SK-N-SH (cell line): ENCODE results near the gene FHL5. TPM values are rescaled to one million over a fixed set of nuclear protein-coding genes. Genes with fewer than 3 reads are reported as not detected.

ENCODE experiments used
- CTCF ChIA-PET: fragments of 300-600, 350-600 bp; formaldehyde crosslinking; extraction: SDS; loops from one replicate; lab custom pipeline; 2021; lab: Yijun Ruan, JAX
- POLR2A ChIA-PET: fragments of 350-600 bp; sonication (Branson Sonifier 250); formaldehyde crosslinking; extraction: SDS; loops from one replicate; lab custom pipeline; 2020; ENCODE audit warnings: antibody characterized with exemption, inconsistent platforms; lab: Yijun Ruan, JAX
- DNase-seq: peaks from one replicate; pipeline ENCODE4 v3.0.0; 2012
- H2AFZ ChIP-seq: fragments of 200-600 bp; sonication (generic); 2 replicates; pipeline ENCODE4 v1.8.1; 2016; ENCODE audit warnings: antibody characterized with exemption, mild to moderate bottlenecking, low read depth
- H3F3A ChIP-seq: fragments of 200-600 bp; sonication (generic); replicated peaks from 2 replicates; pipeline ENCODE3; 2016; ENCODE audit warnings: antibody characterized with exemption, mild to moderate bottlenecking; ENCODE audit not compliant: insufficient read depth
- H3K27ac ChIP-seq, 2 experiments: fragments of 200-500 bp in 1 of 2; fragments of 200-600 bp in 1 of 2; sonication (Bioruptor generic) in 1 of 2; sonication (generic), shearing (Covaris generic) in 1 of 2; 2 replicates each; pipeline versions ENCODE4 v1.5.1 to v1.6.1; 2014 to 2016; ENCODE audit warnings: low read depth in 2 of 2, inconsistent platforms in 1 of 2, low read length in 1 of 2, mild to moderate bottlenecking in 1 of 2, mixed read lengths in 1 of 2
- H3K27me3 ChIP-seq: fragments of 200-600 bp; sonication (generic), shearing (Covaris generic); 2 replicates; pipeline ENCODE4 v1.6.1; 2016; ENCODE audit warnings: mixed run types; ENCODE audit not compliant: insufficient read depth
- H3K36me3 ChIP-seq, 2 experiments: fragments of 200-500 bp in 1 of 2; fragments of 200-600 bp in 1 of 2; sonication (Bioruptor generic) in 1 of 2; sonication (generic) in 1 of 2; replicated peaks in 1 of 2; 2 replicates each; pipeline versions ENCODE3 to v1.5.1; 2014 to 2016; ENCODE audit warnings: low read length in 1 of 2, mild to moderate bottlenecking in 1 of 2; ENCODE audit not compliant: insufficient read depth in 2 of 2, control insufficient read depth in 1 of 2
- H3K4me1 ChIP-seq, 2 experiments: fragments of 200-500 bp in 1 of 2; fragments of 200-600 bp in 1 of 2; sonication (Bioruptor generic) in 1 of 2; sonication (generic), shearing (Covaris generic) in 1 of 2; 2 replicates each; pipeline versions ENCODE4 v1.5.1 to v1.6.1; 2014 to 2016; ENCODE audit warnings: low read depth in 1 of 2, low read length in 1 of 2, mixed run types in 1 of 2; ENCODE audit not compliant: insufficient read depth in 2 of 2, control insufficient read depth in 1 of 2
- H3K4me2 ChIP-seq: fragments of 200-600 bp; sonication (generic), shearing (Covaris generic); 2 replicates; pipeline ENCODE4 v1.6.1; 2017; ENCODE audit warnings: mixed run types
- H3K4me3 ChIP-seq, 2 experiments: fragments of 200-500 bp in 1 of 2; fragments of 200-600 bp in 1 of 2; sonication (Bioruptor generic) in 1 of 2; sonication (generic), shearing (Covaris generic) in 1 of 2; 2 replicates each; pipeline versions ENCODE4 v1.5.1 to v1.8.1; 2014 to 2016; ENCODE audit warnings: low read depth in 2 of 2, inconsistent platforms in 1 of 2, low read length in 1 of 2, mild to moderate bottlenecking in 1 of 2, mixed read lengths in 1 of 2, moderate library complexity in 1 of 2
- H3K79me2 ChIP-seq: fragments of 200-600 bp; sonication (generic); 2 replicates; pipeline ENCODE4 v1.8.1; 2017; ENCODE audit warnings: mild to moderate bottlenecking; ENCODE audit not compliant: insufficient read depth
- H3K9ac ChIP-seq: fragments of 200-600 bp; sonication (generic); 2 replicates; pipeline ENCODE4 v1.6.1; 2017; ENCODE audit warnings: mixed run types
- H3K9me2 ChIP-seq: fragments of 200-600 bp; sonication (generic); 2 replicates; pipeline ENCODE4 v1.6.1; 2017; ENCODE audit warnings: mixed run types
- H3K9me3 ChIP-seq: fragments of 200-600 bp; sonication (generic); 2 replicates; pipeline ENCODE4 v1.6.1; 2017; ENCODE audit warnings: mixed run types, mild to moderate bottlenecking, moderate library complexity
- H4K20me1 ChIP-seq: fragments of 200-600 bp; sonication (generic); 2 replicates; pipeline ENCODE4 v1.6.1; 2017; ENCODE audit warnings: mild to moderate bottlenecking, mixed run types; ENCODE audit not compliant: insufficient read depth
- CHD2 ChIP-seq: fragments of 150-350 bp; IDR thresholded peaks from 2 replicates; pipeline ENCODE4 v1.6.1; 2018; ENCODE audit warnings: low read length; ENCODE audit not compliant: partially characterized antibody
- CTCF ChIP-seq: fragments of 200-600 bp; sonication (generic); IDR thresholded peaks from 2 replicates; pipeline ENCODE4 v1.6.1; 2017; ENCODE audit warnings: antibody characterized with exemption, mild to moderate bottlenecking, moderate library complexity
- ELF1 ChIP-seq: IDR thresholded peaks from 2 replicates; pipeline ENCODE4 v1.4.0; 2012
- FOXJ3 ChIP-seq: sonication (generic); formaldehyde crosslinking; IDR thresholded peaks from 2 replicates; pipeline ENCODE4 v1.5.1; 2020; ENCODE audit warnings: mild to moderate bottlenecking, missing genetic modification reagents
- GATA2 ChIP-seq: sonication (generic); formaldehyde crosslinking; IDR thresholded peaks from 2 replicates; pipeline ENCODE4 v1.5.0; 2020; ENCODE audit warnings: mild to moderate bottlenecking, missing genetic modification reagents
- NFIC ChIP-seq: IDR thresholded peaks from 2 replicates; pipeline ENCODE4 v1.4.0; 2012; ENCODE audit warnings: borderline replicate concordance
- PBX3 ChIP-seq: IDR thresholded peaks from 2 replicates; pipeline ENCODE4; 2012
- RCOR1 ChIP-seq: fragments of 150-350 bp; IDR thresholded peaks from 2 replicates; pipeline ENCODE4 v1.6.1; 2017; ENCODE audit warnings: antibody characterized with exemption, low read length
- RXRA ChIP-seq: IDR thresholded peaks from 2 replicates; pipeline ENCODE4 v1.4.0; 2012; ENCODE audit warnings: low read depth, mild to moderate bottlenecking, borderline replicate concordance
- TCF12 ChIP-seq: IDR thresholded peaks from 2 replicates; pipeline ENCODE4 v1.4.0; 2012
- ZBTB33 ChIP-seq: IDR thresholded peaks from 2 replicates; pipeline ENCODE4 v1.4.0; 2012; ENCODE audit warnings: low read depth, borderline replicate concordance
- polyA plus RNA-seq, 3 experiments: library from polyadenylated mRNA; depleted of rRNA; stranded (reverse); fragments of >200 nt; gene quantifications; 2 replicates each; pipeline ENCODE4 v1.2.3, GENCODE V29; 2012

FHL5 gene
- polyA plus RNA-seq, 1 of the 3 experiments (the other 2 are of a cell fraction), result not detected

DNA sequence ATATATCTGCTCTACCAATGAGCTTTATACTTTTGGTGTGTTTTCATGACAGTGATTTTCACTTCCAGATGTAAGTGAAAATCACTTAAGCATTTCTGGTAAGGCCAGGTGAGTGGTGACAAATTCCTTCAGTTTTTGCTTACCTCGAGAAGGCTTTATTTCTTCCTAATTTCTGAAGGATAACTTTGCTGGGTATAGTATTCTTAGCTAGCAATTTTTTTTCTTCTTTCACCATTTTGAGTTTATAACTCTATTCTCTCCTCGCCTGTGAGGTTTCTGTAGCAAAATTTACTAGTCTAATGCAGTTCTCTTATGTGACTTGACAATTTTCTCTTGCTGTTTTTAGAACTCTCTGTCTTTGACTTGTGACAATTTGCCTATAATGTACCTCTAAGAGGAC lies 7.1 kb downstream of the FHL5 start (continued):
- no peak for TF ChIP-seq ELF1
- TF ChIP-seq CTCF, result no peak
- TF ChIP-seq GATA2, result no peak
- no peak for TF ChIP-seq RXRA
- no peak for TF ChIP-seq ZBTB33

- H3K9ac ChIP-seq, result no peak overlapping the region
- TF ChIP-seq PBX3 (no peak), CHD2 (no peak), ZBTB33 (no peak), RXRA (no peak), TCF12 (no peak), FOXJ3 (CRISPR knock-in tag) (no peak), RCOR1 (no peak), NFIC (no peak)
- TF ChIP-seq, all 33 proteins: peak for 0
- Histone ChIP-seq H3F3A (no peaks in the 10 kb centered on the region), H3K27ac (no peak overlapping the region), H3K36me3 (no peaks in the 10 kb centered on the region), H3K9me3 (peaks cover 6% of the 10 kb centered on the region; the same call in 1 of the 2 replicates), H2AFZ (no peak overlapping the region), H3K27me3 (no peaks in the 10 kb centered on the region), H4K20me1 (no peaks in the 10 kb centered on the region), H3K79me2 (no peaks in the 10 kb centered on the region), H3K4me1 (no peaks in the 10 kb centered on the region), H3K4me3 (no peak overlapping the region; a peak in 1 of 4 replicates), H3K4me2 (no peak overlapping the region), H3K9me2 (no peaks in the 10 kb centered on the region)
- ChIA-PET CTCF (no interaction called here), POLR2A (no interaction called here)
- DNase-seq, result no peak
These were observed 8.6 kb downstream of the FHL5 start for GRCh38 chr6:96571551-96571950.
